ENCODE measurements around the gene RNF19B.
A peak's percentile ranks its signal among the peaks of the same experiment; 100 is the strongest.

Gene RNF19B

DNA sequence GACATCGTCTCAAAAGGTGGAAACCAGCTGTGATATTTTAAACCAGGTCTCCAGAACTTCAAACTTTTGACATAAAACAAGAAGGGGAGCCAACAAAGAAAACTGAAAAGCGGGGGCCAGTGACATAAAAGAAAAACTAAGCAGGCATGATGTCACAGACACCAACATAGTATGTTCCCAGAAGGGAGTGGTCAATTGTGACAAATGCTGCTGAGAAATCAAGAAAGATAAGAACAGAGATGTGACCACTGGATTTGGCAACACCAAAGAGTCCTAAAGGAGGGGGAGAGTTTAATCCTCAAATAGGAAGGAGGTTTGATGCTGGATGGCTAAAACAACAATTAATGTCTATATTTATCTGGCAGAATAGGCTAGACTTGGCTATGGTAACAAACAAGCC, 2.3 kb upstream of the RNF19B start:
- no peak overlapping the region for H3K4me3 ChIP-seq (replicated peaks; ENCODE audit: low read depth, low read length)
- no peak for DNase-seq (ENCODE audit: low read depth)

GRCh38 chr1:32965251-32965747, 690 bp upstream of the RNF19B start:
- H3K4me3 ChIP-seq (replicated peaks; ENCODE audit: low read depth, low read length), result peak overlapping the region; percentile 79
- DNase-seq (ENCODE audit: low read depth), result no peak
- TF ChIP-seq CTCF (IDR thresholded peaks at IDR 0.05; ENCODE audit: low read length, missing control alignments), result no peak

More for the DNA sequence above, 2.3 kb upstream of the RNF19B start:
- no peak for TF ChIP-seq CTCF (IDR thresholded peaks at IDR 0.05; ENCODE audit: low read length, missing control alignments)

- peak overlapping the region; percentile 79 for H3K4me3 ChIP-seq (replicated peaks; ENCODE audit: low read depth, low read length)
- no peak for TF ChIP-seq CTCF (IDR thresholded peaks at IDR 0.05; ENCODE audit: low read length, missing control alignments)
- DNase-seq (ENCODE audit: low read depth), result peak; percentile 46
Observed at GRCh38 chr1:32963746-32964460, 706 bp downstream of the RNF19B start.

DNA sequence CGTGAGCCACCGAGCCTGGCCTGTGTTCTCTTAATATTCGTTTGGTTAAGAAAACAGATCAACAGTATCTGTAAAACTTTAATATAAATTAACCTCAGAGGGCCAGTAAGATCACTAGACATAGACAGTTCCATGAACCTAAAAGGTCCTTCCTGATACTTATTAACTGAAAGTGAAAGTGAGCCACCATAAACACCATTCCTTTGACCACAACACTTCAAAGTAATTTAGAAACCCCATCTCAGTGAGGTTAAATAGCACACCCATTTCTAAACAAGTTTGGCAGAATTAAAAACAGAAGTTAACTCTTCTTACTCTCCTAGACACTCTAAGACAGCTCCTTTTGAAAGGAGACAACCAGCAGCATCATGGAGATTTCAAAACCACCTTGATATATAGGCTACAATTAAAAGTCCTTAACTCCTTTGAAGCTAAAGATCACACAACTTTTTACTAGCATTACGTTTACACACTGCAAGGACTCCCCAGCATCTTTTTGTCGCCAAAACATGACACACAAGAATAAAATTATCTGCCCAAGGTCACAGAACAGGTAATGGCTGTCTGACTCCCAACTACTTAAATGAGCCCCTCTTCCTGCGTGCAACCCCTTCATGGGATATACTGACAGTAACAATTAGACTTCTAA, 2.2 kb downstream of the RNF19B start:
- no peak for DNase-seq (ENCODE audit: low read depth)
- H3K4me3 ChIP-seq (replicated peaks; ENCODE audit: low read depth, low read length), result peak overlapping the region; percentile 79
- no peak for TF ChIP-seq CTCF (IDR thresholded peaks at IDR 0.05; ENCODE audit: low read length, missing control alignments)

DNA sequence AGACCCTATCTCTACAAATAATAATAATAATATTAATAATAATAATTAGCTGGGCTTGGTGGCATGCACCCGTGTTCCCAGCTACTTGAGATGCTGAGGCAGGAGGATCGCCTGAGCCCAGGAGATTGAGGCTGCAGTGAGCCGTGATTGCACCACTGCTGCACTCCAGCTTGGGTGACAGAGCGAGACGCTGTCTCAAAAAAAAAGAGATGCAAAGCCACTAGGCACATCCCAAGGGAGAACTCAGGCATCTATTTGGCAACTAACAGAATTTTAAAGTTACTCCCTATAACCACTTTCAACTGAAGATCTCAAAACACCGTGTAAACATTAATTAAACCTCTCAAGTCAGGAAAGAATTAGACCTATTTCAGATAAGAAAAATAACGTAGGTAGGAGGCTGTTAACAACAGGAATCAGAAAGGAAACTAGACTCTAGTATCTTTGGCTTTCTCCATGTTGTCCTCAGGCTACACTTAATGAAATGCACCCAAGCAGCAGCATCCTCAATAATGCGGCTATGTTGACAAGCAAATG, 3.7 kb downstream of the RNF19B start:
- DNase-seq (ENCODE audit: low read depth), result no peak
- H3K4me3 ChIP-seq (replicated peaks; ENCODE audit: low read depth, low read length), result no peak overlapping the region
- no peak for TF ChIP-seq CTCF (IDR thresholded peaks at IDR 0.05; ENCODE audit: low read length, missing control alignments)

DNA sequence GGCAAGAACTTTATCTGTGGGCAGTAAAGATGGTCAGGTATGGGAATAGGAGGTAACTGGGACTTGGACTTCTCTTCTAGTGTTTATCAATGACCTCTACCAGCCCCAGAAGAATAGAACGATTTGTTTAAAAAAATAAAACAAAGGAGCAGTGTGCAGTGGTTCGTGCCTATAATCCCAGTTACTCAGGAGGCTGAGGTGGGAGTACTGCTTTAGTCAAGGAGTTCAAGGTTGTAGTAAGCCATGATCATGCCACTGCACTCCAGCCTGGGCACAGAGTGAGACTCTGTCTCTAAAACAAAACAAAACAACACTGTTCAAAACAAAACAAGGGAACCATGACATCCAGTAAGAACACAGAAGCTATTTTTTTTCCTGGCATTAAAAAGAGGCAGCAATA, 4.3 kb downstream of the RNF19B start:
- no peak overlapping the region for H3K4me3 ChIP-seq (replicated peaks; ENCODE audit: low read depth, low read length)
- DNase-seq (ENCODE audit: low read depth), result no peak
- no peak for TF ChIP-seq CTCF (IDR thresholded peaks at IDR 0.05; ENCODE audit: low read length, missing control alignments)
